ENCODE results near the gene ABHD17A. TPM values are rescaled to one million over a fixed set of nuclear protein-coding genes. Genes with fewer than 3 reads are reported as not detected.

ABHD17A gene
- total and polyA plus RNA-seq, 2 donors (not counting 1 experiment from before 2014, with no cell fraction given): 23.0 to 74.5 TPM

DNA sequence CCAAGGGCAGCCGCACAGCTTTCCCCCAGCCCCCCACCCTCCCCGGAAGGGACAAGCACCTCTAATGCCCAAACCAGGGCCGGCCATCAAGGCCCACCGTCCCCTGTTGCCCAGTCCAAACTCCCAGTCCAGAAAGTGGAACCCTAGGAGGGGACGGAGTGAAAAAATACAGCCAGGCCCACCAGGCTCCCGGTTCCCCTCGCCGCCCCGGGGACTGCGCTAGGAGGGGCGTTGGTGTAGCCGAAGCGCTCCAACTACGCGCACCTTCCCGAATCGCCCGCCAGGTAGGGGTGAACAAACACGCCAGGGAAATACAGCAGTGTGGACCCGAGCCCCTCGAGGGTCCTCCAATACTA is 23.2 kb downstream of the ABHD17A start:
- H3K4me2 ChIP-seq (ENCODE audit: extremely low read depth, insufficient read depth, low read length): peak overlapping the region; percentile 97
- TF ChIP-seq, protein P1, sequence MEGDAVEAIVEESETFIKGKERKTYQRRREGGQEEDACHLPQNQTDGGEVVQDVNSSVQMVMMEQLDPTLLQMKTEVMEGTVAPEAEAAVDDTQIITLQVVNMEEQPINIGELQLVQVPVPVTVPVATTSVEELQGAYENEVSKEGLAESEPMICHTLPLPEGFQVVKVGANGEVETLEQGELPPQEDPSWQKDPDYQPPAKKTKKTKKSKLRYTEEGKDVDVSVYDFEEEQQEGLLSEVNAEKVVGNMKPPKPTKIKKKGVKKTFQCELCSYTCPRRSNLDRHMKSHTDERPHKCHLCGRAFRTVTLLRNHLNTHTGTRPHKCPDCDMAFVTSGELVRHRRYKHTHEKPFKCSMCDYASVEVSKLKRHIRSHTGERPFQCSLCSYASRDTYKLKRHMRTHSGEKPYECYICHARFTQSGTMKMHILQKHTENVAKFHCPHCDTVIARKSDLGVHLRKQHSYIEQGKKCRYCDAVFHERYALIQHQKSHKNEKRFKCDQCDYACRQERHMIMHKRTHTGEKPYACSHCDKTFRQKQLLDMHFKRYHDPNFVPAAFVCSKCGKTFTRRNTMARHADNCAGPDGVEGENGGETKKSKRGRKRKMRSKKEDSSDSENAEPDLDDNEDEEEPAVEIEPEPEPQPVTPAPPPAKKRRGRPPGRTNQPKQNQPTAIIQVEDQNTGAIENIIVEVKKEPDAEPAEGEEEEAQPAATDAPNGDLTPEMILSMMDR (conservative IDR thresholded peaks at IDR 0.05 in 1 of 2, IDR thresholded peaks at IDR 0.05 in 1 of 2; ENCODE audit: low read depth in 1 of 2, low read length in 2 of 2): no peak
- no peak for TF ChIP-seq EZH2 (IDR thresholded peaks at IDR 0.05; ENCODE audit: low read length, missing control alignments)
- no peaks in the 10 kb centered on the region for H3K36me3 ChIP-seq (ENCODE audit: control insufficient read depth, insufficient read depth, low read length)
- no peaks in the 10 kb centered on the region for H3K9me3 ChIP-seq (ENCODE audit: control insufficient read depth, insufficient read depth, low read depth, low read length)
- no peaks in the 10 kb centered on the region for H4K20me1 ChIP-seq (ENCODE audit: control insufficient read depth, extremely low read depth, insufficient read depth, low read length)
- H3K9ac ChIP-seq (ENCODE audit: insufficient read depth, low read length): peak overlapping the region; percentile 76
- H3K27ac ChIP-seq (ENCODE audit: insufficient read depth, low read length): peak overlapping the region; percentile 58
- H3K27me3 ChIP-seq (ENCODE audit: control insufficient read depth, insufficient read depth, low read length): no peaks in the 10 kb centered on the region
- peaks cover 27% of the 10 kb centered on the region for H3K4me1 ChIP-seq (ENCODE audit: control insufficient read depth, extremely low read depth, insufficient read depth, low read length)
- no peak for DNase-seq (ENCODE audit: low read depth in 2 of 2)
- H3K4me3 ChIP-seq (replicated peaks in 1 of 4; ENCODE audit: control extremely low read depth in 1 of 4, insufficient read depth in 1 of 4, low read depth in 3 of 4, low read length in 4 of 4): peak overlapping the region; percentile 67 to 92 (median 84)
- no peak overlapping the region for H2AFZ ChIP-seq (ENCODE audit: low read length)
- peaks cover 56% of the 10 kb centered on the region for H3K79me2 ChIP-seq (ENCODE audit: control insufficient read depth, insufficient read depth, low read length)

DNA sequence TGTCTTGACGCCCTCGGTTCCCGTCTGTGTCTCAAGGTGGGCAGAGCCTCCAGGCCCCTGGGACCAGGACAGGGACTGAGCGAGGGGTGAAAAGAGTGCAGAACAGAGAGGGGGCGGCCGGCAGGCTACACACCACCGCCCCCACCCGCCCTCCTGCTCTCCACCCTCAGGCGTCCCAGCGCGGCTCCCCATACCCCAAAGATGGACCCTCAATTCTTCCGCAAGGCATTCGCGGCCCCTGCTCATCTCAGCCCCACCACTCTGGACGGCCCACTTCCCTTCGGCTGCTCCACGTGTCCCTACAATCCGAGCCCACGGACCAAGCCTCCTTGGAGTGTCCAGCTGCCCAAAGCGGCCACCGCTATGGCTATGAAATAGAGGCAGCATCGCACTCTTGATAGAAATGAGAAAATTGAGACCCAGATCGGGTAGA is 23.7 kb downstream of the ABHD17A start:
- Histone ChIP-seq H2AFZ (ENCODE audit: low read length) (no peak overlapping the region), H3K27me3 (ENCODE audit: control insufficient read depth, insufficient read depth, low read length) (no peaks in the 10 kb centered on the region)
- no peak for TF ChIP-seq EZH2 (IDR thresholded peaks at IDR 0.05; ENCODE audit: low read length, missing control alignments)
- TF ChIP-seq, protein P1 (conservative IDR thresholded peaks at IDR 0.05 in 1 of 2, IDR thresholded peaks at IDR 0.05 in 1 of 2; ENCODE audit: low read depth in 1 of 2, low read length in 2 of 2): no peak

DNA sequence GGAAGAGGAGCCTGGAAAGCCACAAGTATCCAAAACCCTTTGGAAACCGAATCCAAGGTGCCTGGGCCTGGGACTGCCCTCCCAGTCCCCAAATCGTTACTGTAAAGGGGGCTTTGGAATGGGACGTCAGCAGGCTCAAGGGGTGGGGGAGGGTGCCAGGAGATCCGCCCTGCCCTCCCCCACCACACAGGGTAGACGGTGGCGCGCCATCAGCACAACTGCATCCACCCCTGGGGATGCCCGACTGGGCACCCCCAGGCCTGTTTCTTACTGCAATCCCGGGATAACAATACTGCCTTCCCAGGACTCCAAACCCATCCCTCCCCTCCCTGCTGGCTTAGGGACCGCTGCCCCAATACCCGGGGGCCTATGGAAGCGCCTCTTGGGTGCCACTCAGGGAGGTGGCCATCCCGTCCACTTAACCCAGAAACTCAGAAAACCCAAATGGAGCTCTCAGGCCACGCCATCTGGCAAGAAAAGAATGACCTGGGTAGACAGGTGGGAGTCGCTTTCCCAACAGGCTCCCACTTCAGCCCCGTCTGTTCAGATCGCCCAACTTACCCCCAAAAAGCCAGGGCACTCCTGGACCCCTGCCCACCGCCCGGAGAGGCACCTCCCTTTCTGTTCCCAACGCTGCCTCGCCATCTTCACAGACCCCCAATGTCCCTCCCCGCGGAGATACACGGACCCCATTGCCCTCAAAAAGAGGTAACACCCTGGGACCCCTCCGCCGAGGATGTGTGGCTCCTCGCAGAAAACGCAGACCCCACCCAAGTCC is 24.3 kb downstream of the ABHD17A start:
- Histone ChIP-seq H2AFZ (ENCODE audit: low read length) (no peak overlapping the region), H3K36me3 (ENCODE audit: control insufficient read depth, insufficient read depth, low read length) (no peaks in the 10 kb centered on the region), H4K20me1 (ENCODE audit: control insufficient read depth, extremely low read depth, insufficient read depth, low read length) (no peaks in the 10 kb centered on the region), H3K4me1 (ENCODE audit: control insufficient read depth, extremely low read depth, insufficient read depth, low read length) (peaks cover 34% of the 10 kb centered on the region), H3K27ac (ENCODE audit: insufficient read depth, low read length) (peak overlapping the region; percentile 72), H3K79me2 (ENCODE audit: control insufficient read depth, insufficient read depth, low read length) (peaks cover 66% of the 10 kb centered on the region), H3K9me3 (ENCODE audit: control insufficient read depth, insufficient read depth, low read depth, low read length) (no peaks in the 10 kb centered on the region), H3K9ac (ENCODE audit: insufficient read depth, low read length) (peak overlapping the region; percentile 26), H3K27me3 (ENCODE audit: control insufficient read depth, insufficient read depth, low read length) (no peaks in the 10 kb centered on the region), H3K4me3 (replicated peaks in 1 of 4; ENCODE audit: control extremely low read depth in 1 of 4, insufficient read depth in 1 of 4, low read depth in 3 of 4, low read length in 4 of 4) (peak overlapping the region; percentile 67 to 92 (median 84)), H3K4me2 (ENCODE audit: extremely low read depth, insufficient read depth, low read length) (peak overlapping the region; percentile 97)
- TF ChIP-seq, protein P1 (conservative IDR thresholded peaks at IDR 0.05 in 1 of 2, IDR thresholded peaks at IDR 0.05 in 1 of 2; ENCODE audit: low read depth in 1 of 2, low read length in 2 of 2): no peak
- no peak for TF ChIP-seq EZH2 (IDR thresholded peaks at IDR 0.05; ENCODE audit: low read length, missing control alignments)
- DNase-seq (ENCODE audit: low read depth in 2 of 2): no peak

More for the DNA sequence above, 23.7 kb downstream of the ABHD17A start:
- peak overlapping the region; percentile 72 for H3K27ac ChIP-seq (ENCODE audit: insufficient read depth, low read length)
- peak overlapping the region; percentile 67 to 92 (median 84) for H3K4me3 ChIP-seq (replicated peaks in 1 of 4; ENCODE audit: control extremely low read depth in 1 of 4, insufficient read depth in 1 of 4, low read depth in 3 of 4, low read length in 4 of 4)
- H3K4me1 ChIP-seq (ENCODE audit: control insufficient read depth, extremely low read depth, insufficient read depth, low read length): peaks cover 28% of the 10 kb centered on the region
- H3K4me2 ChIP-seq (ENCODE audit: extremely low read depth, insufficient read depth, low read length): peak overlapping the region; percentile 97
- H3K36me3 ChIP-seq (ENCODE audit: control insufficient read depth, insufficient read depth, low read length): no peaks in the 10 kb centered on the region
- no peaks in the 10 kb centered on the region for H4K20me1 ChIP-seq (ENCODE audit: control insufficient read depth, extremely low read depth, insufficient read depth, low read length)
- peak overlapping the region; percentile 8 for H3K9ac ChIP-seq (ENCODE audit: insufficient read depth, low read length)
- no peak for DNase-seq (ENCODE audit: low read depth in 2 of 2)
- H3K9me3 ChIP-seq (ENCODE audit: control insufficient read depth, insufficient read depth, low read depth, low read length): no peaks in the 10 kb centered on the region
- peaks cover 60% of the 10 kb centered on the region for H3K79me2 ChIP-seq (ENCODE audit: control insufficient read depth, insufficient read depth, low read length)
